CD4-positive, CD25-positive, alpha-beta regulatory T cell (primary cell): Measurements from ENCODE around the gene DACT1. TPM values are rescaled to one million over a fixed set of nuclear protein-coding genes. Genes with fewer than 3 reads are reported as not detected.
A peak's percentile ranks its signal among the peaks of the same experiment; 100 is the strongest.

Experiments
- ATAC-seq, 2 donors: fragments of 150-1000 bp; cut with Tn5 transposase; one replicate each; pipeline ENCODE4 v1.10.0; 2021; ENCODE audit warnings: low read depth in 2 of 2, moderate number of reproducible peaks in 2 of 2, moderate library complexity in 1 of 2
- DNase-seq, 3 donors: peaks; one replicate each; pipeline versions ENCODE4 v3.0.0 to v3.0.0-alpha.2; 2012 to 2022; ENCODE audit warnings: mixed read lengths in 1 of 3
- H3K27ac ChIP-seq: one replicate; pipeline ENCODE4 v1.7.0; 2013; ENCODE audit warnings: mild to moderate bottlenecking, low read length; ENCODE audit not compliant: insufficient read depth, poor library complexity, severe bottlenecking
- H3K27me3 ChIP-seq: one replicate; pipeline ENCODE4 v1.7.0; 2013; ENCODE audit warnings: low read length; ENCODE audit not compliant: control insufficient read depth, insufficient read depth
- H3K36me3 ChIP-seq: one replicate; pipeline ENCODE4 v1.7.0; 2013; ENCODE audit warnings: mild to moderate bottlenecking, low read length, moderate library complexity; ENCODE audit not compliant: control insufficient read depth, insufficient read depth
- H3K4me1 ChIP-seq: 2 replicates; pipeline ENCODE4 v1.7.0; 2013; ENCODE audit warnings: mild to moderate bottlenecking, low read length; ENCODE audit not compliant: insufficient read depth, control insufficient read depth, poor library complexity, severe bottlenecking
- H3K4me3 ChIP-seq: one replicate; pipeline ENCODE4 v1.7.0; 2013; ENCODE audit warnings: low read depth, mild to moderate bottlenecking, low read length, moderate library complexity
- H3K9me3 ChIP-seq, 2 experiments: 1 replicate in 1 of 2; 2 replicates in 1 of 2; pipeline ENCODE4 v1.7.0; 2013; ENCODE audit warnings: low read length in 2 of 2, mild to moderate bottlenecking in 1 of 2, moderate library complexity in 1 of 2; ENCODE audit not compliant: control insufficient read depth in 2 of 2
- H3K27ac Mint-ChIP-seq, 3 donors: one replicate each; pipeline ENCODE4 v1.8.0; 2020 to 2022; ENCODE audit warnings: mild to moderate bottlenecking in 3 of 3, mixed read lengths in 3 of 3, moderate library complexity in 2 of 3
- H3K27me3 Mint-ChIP-seq: one replicate; pipeline ENCODE4 v1.8.0; 2022; ENCODE audit warnings: mild to moderate bottlenecking, mixed read lengths
- H3K36me3 Mint-ChIP-seq: one replicate; pipeline ENCODE4 v1.8.0; 2020; ENCODE audit warnings: mixed read lengths
- H3K4me1 Mint-ChIP-seq, 4 donors: one replicate each; pipeline ENCODE4 v1.8.0; 2020 to 2022; ENCODE audit warnings: mixed read lengths in 4 of 4, mild to moderate bottlenecking in 1 of 4
- H3K4me3 Mint-ChIP-seq, 4 donors: one replicate each; pipeline ENCODE4 v1.8.0; 2020 to 2022; ENCODE audit warnings: mild to moderate bottlenecking in 4 of 4, mixed read lengths in 4 of 4, moderate library complexity in 3 of 4
- H3K9me3 Mint-ChIP-seq, 7 donors: one replicate each; pipeline ENCODE4 v1.8.0; 2020 to 2022; ENCODE audit warnings: mixed read lengths in 7 of 7, mild to moderate bottlenecking in 3 of 7, moderate library complexity in 2 of 7
- polyA plus RNA-seq, 4 donors: library from polyadenylated mRNA; unstranded; fragments of 300-500 nt; fragmentation: Illumina TruSeq; gene quantifications; one replicate each; pipeline ENCODE4 v1.2.3, GENCODE V29; 2021
- total RNA-seq: library from RNA; stranded (reverse); gene quantifications from one replicate; pipeline ENCODE4 v1.2.3, GENCODE V29; 2022

Gene DACT1
- total and polyA plus RNA-seq, 5 donors from 2014 or later: 0.07 to 2.0 (median 0.23) TPM; not detected in 1

DNA sequence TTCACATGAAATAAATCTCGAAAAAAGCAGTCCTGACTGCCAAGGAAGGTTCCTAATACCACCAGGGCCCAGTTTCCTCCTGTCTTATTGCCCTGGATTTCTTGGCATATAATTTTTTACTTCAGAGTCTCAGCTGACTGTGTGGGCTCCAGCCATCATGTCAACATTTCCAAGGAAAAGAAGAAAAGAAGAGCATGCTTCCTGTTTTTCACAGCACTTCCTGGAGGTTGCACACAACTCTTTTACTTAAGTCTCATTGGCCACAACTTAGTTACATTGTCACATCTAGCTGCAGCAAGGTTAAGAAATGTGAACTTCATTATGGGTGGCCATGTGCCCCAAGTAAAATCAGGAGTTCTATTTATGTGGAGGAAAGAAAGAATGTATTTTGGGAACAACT, 24.3 kb downstream of the DACT1 start:
- no peak for ATAC-seq
- no peak overlapping the region for H3K27ac ChIP-seq
- peaks cover 0 to 11% (median 0%) of the 10 kb centered on the region in 4 donors for H3K4me1 Mint-ChIP-seq
- H3K27ac Mint-ChIP-seq: peak overlapping the region in 1 of 3 donors; percentile 6
- peak in 1 of 3 donors; percentile 58 for DNase-seq
- H3K4me3 Mint-ChIP-seq: no peak overlapping the region
- no peaks in the 10 kb centered on the region for H3K36me3 ChIP-seq
- H3K9me3 ChIP-seq: no peaks in the 10 kb centered on the region
- H3K36me3 Mint-ChIP-seq: no peaks in the 10 kb centered on the region
- peaks cover 15% of the 10 kb centered on the region for H3K27me3 Mint-ChIP-seq
- no peaks in the 10 kb centered on the region for H3K4me1 ChIP-seq
- H3K9me3 Mint-ChIP-seq: no peaks in the 10 kb centered on the region
- no peak overlapping the region for H3K4me3 ChIP-seq
- peaks cover 3% of the 10 kb centered on the region for H3K27me3 ChIP-seq

DNA sequence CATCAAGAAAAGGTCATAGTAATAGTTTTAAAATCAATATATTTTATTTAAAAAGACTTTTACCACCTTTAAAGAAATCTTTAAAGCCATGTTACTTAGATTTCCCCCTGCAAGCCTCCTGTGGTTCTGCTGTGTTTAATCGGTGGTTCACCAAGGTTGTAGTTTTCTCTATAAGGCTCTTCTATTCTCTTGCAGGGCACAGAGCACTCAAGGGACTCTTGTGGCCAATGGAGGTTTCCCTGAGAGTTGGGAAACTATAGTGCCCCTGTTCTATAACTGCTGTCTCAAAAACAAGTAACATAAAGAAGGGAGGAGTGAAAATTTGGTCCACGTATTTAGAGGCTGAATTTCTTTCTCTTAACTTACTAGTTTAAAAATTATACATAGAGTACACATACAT, 25.0 kb downstream of the DACT1 start:
- Mint-ChIP-seq H3K27ac (peak overlapping the region in 1 of 3 donors; percentile 6), H3K27me3 (peaks cover 16% of the 10 kb centered on the region), H3K36me3 (no peaks in the 10 kb centered on the region), H3K4me3 (no peak overlapping the region), H3K9me3 (no peaks in the 10 kb centered on the region), H3K4me1 (peaks cover 0 to 11% (median 0%) of the 10 kb centered on the region in 4 donors)
- ATAC-seq: no peak
- DNase-seq: no peak
- Histone ChIP-seq H3K9me3 (no peaks in the 10 kb centered on the region), H3K27me3 (peaks cover 3% of the 10 kb centered on the region), H3K4me1 (no peaks in the 10 kb centered on the region), H3K4me3 (no peak overlapping the region), H3K36me3 (no peaks in the 10 kb centered on the region), H3K27ac (no peak overlapping the region)

DNA sequence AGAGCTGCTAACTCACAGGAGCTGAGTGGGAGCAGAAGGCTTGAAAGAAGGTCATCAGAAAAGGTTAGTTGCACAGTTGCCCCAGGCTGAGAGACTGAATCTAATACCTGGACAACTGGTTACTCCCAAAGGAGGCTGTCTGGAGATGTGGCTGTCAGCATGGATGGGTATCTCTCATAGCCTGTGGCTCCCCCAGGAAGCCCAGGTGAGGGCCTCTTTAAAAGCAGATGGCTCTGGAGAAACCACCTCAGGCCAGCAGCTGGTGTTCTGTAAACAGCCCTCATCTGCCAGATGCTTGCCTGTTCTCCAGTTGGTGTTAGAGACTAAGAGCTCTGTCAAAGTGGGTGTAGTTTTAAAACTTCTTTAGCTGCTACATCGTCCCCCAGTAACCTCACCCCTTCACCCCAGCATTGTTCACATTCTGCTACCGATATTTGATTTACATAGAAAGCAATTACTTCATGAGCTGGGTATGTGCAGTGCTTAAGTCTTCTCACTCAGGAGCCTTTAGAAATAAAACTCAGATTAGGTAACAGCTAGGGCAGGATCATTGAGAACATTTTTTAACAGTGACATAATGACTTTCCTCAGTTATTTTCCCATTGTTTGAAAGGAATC, 25.8 kb downstream of the DACT1 start:
- Mint-ChIP-seq H3K4me3 (no peak overlapping the region), H3K9me3 (peaks cover 0 to under 1% (median 0%) of the 10 kb centered on the region in 7 donors), H3K27ac (peak overlapping the region in 1 of 3 donors; percentile 10), H3K4me1 (peaks cover 0 to 11% (median 0%) of the 10 kb centered on the region in 4 donors), H3K36me3 (no peaks in the 10 kb centered on the region), H3K27me3 (peaks cover 20% of the 10 kb centered on the region)
- Histone ChIP-seq H3K36me3 (no peaks in the 10 kb centered on the region), H3K27me3 (peaks cover 3% of the 10 kb centered on the region), H3K4me1 (no peaks in the 10 kb centered on the region), H3K9me3 (no peaks in the 10 kb centered on the region), H3K4me3 (no peak overlapping the region), H3K27ac (no peak overlapping the region)
- no peak for DNase-seq
- no peak for ATAC-seq

DNA sequence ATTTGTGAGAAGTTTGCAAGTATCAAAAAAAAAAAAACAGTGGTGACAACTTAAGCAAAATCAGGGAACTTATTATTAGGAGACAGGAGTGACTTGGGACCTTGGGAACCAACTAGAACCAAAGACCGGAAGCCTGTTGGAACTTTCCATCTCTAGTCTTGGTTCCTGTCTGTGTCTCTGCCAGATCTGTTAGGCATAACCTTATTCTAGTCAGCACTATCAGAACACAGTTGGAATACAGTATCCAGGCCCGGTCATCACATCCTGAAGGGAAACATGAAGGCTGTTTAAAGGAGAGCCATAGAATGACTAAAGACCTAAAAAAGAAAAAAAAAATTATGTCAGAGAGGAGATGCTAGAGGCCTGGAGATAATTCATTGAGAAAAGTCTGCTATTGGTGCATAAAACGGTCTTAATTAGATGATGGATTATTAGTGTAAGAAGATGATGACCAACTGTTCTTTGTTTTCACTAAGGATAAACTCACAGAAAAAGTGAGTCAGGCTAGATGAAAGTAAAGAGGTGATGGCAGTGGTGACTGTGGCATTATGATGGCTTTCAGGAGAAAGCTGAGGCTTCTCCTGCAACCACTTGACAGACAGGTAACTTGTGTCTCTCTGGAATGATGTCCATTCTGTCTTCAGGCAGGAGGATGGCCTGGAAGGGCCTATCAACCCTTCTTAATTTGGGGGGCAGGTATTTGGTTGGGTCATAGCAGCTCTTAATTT, 28.2 kb downstream of the DACT1 start:
- Histone ChIP-seq H3K4me3 (no peak overlapping the region), H3K27ac (no peak overlapping the region), H3K27me3 (peaks cover 3% of the 10 kb centered on the region), H3K36me3 (no peaks in the 10 kb centered on the region), H3K9me3 (no peaks in the 10 kb centered on the region), H3K4me1 (no peaks in the 10 kb centered on the region)
- Mint-ChIP-seq H3K4me3 (no peak overlapping the region), H3K27ac (no peak overlapping the region), H3K27me3 (peaks cover 24% of the 10 kb centered on the region), H3K9me3 (peaks cover 0 to 1% (median 0%) of the 10 kb centered on the region in 7 donors), H3K36me3 (no peaks in the 10 kb centered on the region), H3K4me1 (peaks cover 0 to 11% (median 0%) of the 10 kb centered on the region in 4 donors)
- ATAC-seq (no peak), DNase-seq (no peak)

DNA sequence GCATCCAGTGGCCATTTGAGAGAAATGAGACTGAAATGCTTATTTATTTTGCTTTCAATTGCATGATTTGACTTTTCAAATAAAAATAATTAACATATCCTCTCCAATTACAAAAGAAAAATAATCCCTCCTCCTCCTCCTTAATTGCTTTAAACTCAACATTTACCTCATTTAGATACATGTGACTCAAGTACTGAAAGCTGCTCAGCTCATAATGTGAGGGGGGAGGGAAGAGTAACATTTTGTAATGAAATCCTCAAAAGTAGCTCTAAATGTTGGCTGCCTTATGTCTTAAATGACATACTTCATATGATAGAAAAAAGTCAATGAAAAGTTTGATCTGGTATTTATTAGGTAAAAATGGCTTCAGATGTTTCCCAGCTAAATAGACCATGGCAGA, 29.0 kb downstream of the DACT1 start:
- H3K27me3 ChIP-seq: peaks cover 3% of the 10 kb centered on the region
- Mint-ChIP-seq H3K4me3 (no peak overlapping the region), H3K9me3 (peaks cover 0 to 1% (median 0%) of the 10 kb centered on the region in 7 donors), H3K27ac (no peak overlapping the region), H3K4me1 (peaks cover 0 to 9% (median 0%) of the 10 kb centered on the region in 4 donors), H3K36me3 (no peaks in the 10 kb centered on the region), H3K27me3 (peaks cover 26% of the 10 kb centered on the region)
- DNase-seq: no peak
- no peak overlapping the region for H3K27ac ChIP-seq
- no peaks in the 10 kb centered on the region for H3K36me3 ChIP-seq
- no peak overlapping the region for H3K4me3 ChIP-seq
- H3K4me1 ChIP-seq: no peaks in the 10 kb centered on the region
- no peaks in the 10 kb centered on the region for H3K9me3 ChIP-seq
- no peak for ATAC-seq

DNA sequence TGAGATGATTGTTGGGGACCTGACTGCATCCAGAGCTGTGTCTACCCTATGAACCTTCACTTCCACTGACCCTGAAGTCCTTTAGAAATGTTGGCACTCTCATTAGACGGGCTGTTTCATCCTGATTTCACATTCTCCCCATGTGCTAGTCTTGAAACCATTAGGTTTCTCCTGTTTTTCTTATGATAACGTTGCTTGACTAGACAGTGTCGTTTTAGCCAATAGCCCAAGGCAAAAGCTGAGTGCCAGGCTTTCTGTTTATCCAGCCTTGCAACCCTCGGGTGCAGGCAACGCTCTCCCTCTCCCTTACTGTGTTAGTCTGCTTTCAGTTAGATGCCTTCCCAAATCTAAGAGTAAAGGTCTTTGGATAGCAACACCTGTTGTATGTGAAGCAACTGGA, 30.1 kb downstream of the DACT1 start:
- Histone ChIP-seq H3K36me3 (no peaks in the 10 kb centered on the region), H3K4me3 (no peak overlapping the region), H3K4me1 (no peaks in the 10 kb centered on the region), H3K9me3 (no peaks in the 10 kb centered on the region), H3K27me3 (peaks cover 3% of the 10 kb centered on the region), H3K27ac (no peak overlapping the region)
- H3K27ac Mint-ChIP-seq: no peak overlapping the region
- DNase-seq: no peak
- H3K4me1 Mint-ChIP-seq: no peaks in the 10 kb centered on the region
- no peaks in the 10 kb centered on the region for H3K36me3 Mint-ChIP-seq
- peaks cover 0 to 1% (median 0%) of the 10 kb centered on the region in 7 donors for H3K9me3 Mint-ChIP-seq
- H3K27me3 Mint-ChIP-seq: peaks cover 32% of the 10 kb centered on the region
- no peak for ATAC-seq
- H3K4me3 Mint-ChIP-seq: no peak overlapping the region

DNA sequence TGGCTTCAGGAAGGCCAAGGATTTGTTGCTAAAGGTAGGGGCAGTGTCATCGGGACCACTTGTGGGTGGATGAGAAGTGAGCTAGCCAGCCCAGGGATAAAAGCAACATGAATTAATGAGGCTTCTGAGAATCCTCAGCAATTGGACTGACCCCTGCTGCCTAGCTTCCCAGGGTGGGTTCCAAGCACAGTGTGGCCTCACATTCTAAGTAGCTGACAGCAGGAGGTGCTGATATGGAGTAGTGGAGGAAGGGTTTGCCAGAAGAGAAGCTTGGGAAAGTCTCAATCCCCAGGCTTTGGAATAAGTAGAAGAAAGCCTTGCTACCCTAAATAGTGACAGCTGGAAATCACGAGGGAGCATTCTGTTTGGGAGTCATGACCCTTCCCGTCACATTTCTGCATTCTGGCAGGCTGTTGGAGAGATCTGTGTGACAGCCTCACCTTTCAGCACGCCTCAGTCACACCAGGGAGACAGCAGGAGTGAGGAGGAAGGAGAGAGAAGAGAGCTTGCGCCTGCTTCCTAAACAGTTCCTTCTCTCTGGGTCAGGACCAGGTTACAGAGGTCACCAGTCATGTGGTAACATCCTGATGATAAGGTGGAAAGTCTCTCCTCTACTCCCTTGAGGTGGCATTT, 31.2 kb downstream of the DACT1 start:
- Histone ChIP-seq H3K4me1 (no peaks in the 10 kb centered on the region), H3K4me3 (no peak overlapping the region), H3K9me3 (no peaks in the 10 kb centered on the region), H3K36me3 (no peaks in the 10 kb centered on the region), H3K27me3 (peaks cover 3% of the 10 kb centered on the region), H3K27ac (no peak overlapping the region)
- DNase-seq (no peak), ATAC-seq (no peak)
- Mint-ChIP-seq H3K36me3 (no peaks in the 10 kb centered on the region), H3K4me1 (no peaks in the 10 kb centered on the region), H3K9me3 (peaks cover 0 to 1% (median 0%) of the 10 kb centered on the region in 7 donors), H3K27me3 (peaks cover 31% of the 10 kb centered on the region), H3K4me3 (no peak overlapping the region), H3K27ac (no peak overlapping the region)
